NCI-H1048 (cell line): ENCODE data around the gene ZNF77.
"Not testable (repeated sequence)": the region's sequence is repeated elsewhere in the genome, so short reads cannot be mapped to it uniquely, and the experiment has no call there.

Experiments
- DNase-seq: peaks from one replicate; lab custom pipeline; 2025; lab: John Stamatoyannopoulos, UW

Gene ZNF77

GRCh38 chr19:2970201-2970835, 25.5 kb upstream of the ZNF77 start:
- no peak for DNase-seq

- DNase-seq, result no peak
These were observed 24.3 kb upstream of the ZNF77 start for GRCh38 chr19:2969104-2969504.

GRCh38 chr19:2967972-2968371, 23.2 kb upstream of the ZNF77 start:
- no peak for DNase-seq

- DNase-seq, result no peak
These were observed 20.1 kb upstream of the ZNF77 start for GRCh38 chr19:2964874-2965273.

- not testable (repeated sequence) for DNase-seq
These were observed 18.9 kb upstream of the ZNF77 start for GRCh38 chr19:2963631-2964030.

GRCh38 chr19:2963122-2963521, 18.4 kb upstream of the ZNF77 start:
- DNase-seq, result no peak

GRCh38 chr19:2962018-2962670, 17.4 kb upstream of the ZNF77 start:
- DNase-seq, result peak; percentile 63

- DNase-seq, result no peak
These were observed 15.3 kb upstream of the ZNF77 start for GRCh38 chr19:2960120-2960519.

- DNase-seq, result no peak
These were observed 12.4 kb upstream of the ZNF77 start for GRCh38 chr19:2957160-2957559.

- no peak for DNase-seq
These were observed 8.2 kb upstream of the ZNF77 start for GRCh38 chr19:2952953-2953481.

GRCh38 chr19:2950286-2951124, 5.7 kb upstream of the ZNF77 start:
- peak; percentile 96 for DNase-seq

GRCh38 chr19:2949939-2950285, 5.1 kb upstream of the ZNF77 start:
- no peak for DNase-seq

- no peak for DNase-seq
These were observed 909 bp upstream of the ZNF77 start for GRCh38 chr19:2945575-2946184.

GRCh38 chr19:2944403-2944774, 382 bp downstream of the ZNF77 start:
- no peak for DNase-seq

GRCh38 chr19:2942928-2943640, 1.7 kb downstream of the ZNF77 start:
- DNase-seq, result no peak

GRCh38 chr19:2935863-2936262, 8.9 kb downstream of the ZNF77 start:
- not testable (repeated sequence) for DNase-seq

GRCh38 chr19:2933490-2933910, 11.3 kb downstream of the ZNF77 start:
- no peak for DNase-seq

GRCh38 chr19:2927032-2927430, 17.7 kb downstream of the ZNF77 start:
- no peak for DNase-seq

GRCh38 chr19:2926341-2927031, 18.3 kb downstream of the ZNF77 start:
- DNase-seq, result no peak

GRCh38 chr19:2923510-2923909, 21.3 kb downstream of the ZNF77 start:
- DNase-seq, result no peak

- no peak for DNase-seq
These were observed 21.8 kb downstream of the ZNF77 start for GRCh38 chr19:2922987-2923386.
